Loucy (cell line): ENCODE data around the gene MAN2A2.

Experiments used
- H2AFZ ChIP-seq: fragments of 200-600 bp; sonication (generic); 2 replicates; pipeline ENCODE4 v1.6.0; 2016; ENCODE audit warnings: antibody characterized with exemption, mild to moderate bottlenecking, low read length, moderate library complexity
- H3F3A ChIP-seq: fragments of 200-600 bp; 2 replicates; pipeline ENCODE4 v1.6.0; 2016; ENCODE audit warnings: antibody characterized with exemption, low read depth, mild to moderate bottlenecking
- H3K27me3 ChIP-seq: fragments of 200-600 bp; sonication (generic); 2 replicates; pipeline ENCODE4 v1.6.1; 2014; ENCODE audit warnings: low read length, mild to moderate bottlenecking; ENCODE audit not compliant: insufficient read depth, poor library complexity, severe bottlenecking
- H3K36me3 ChIP-seq: fragments of 200-600 bp; sonication (generic); 2 replicates; pipeline ENCODE4 v1.6.1; 2016; ENCODE audit warnings: low read length; ENCODE audit not compliant: insufficient read depth
- H3K4me1 ChIP-seq: fragments of 200-600 bp; sonication (generic); 2 replicates; pipeline ENCODE4 v1.5.1; 2014; ENCODE audit warnings: low read length, mild to moderate bottlenecking; ENCODE audit not compliant: insufficient read depth, poor library complexity, severe bottlenecking
- H3K4me2 ChIP-seq: fragments of 200-600 bp; sonication (generic); 2 replicates; pipeline ENCODE4 v1.6.0; 2014; ENCODE audit warnings: antibody characterized with exemption, low read length, low read depth, mild to moderate bottlenecking; ENCODE audit not compliant: poor library complexity, severe bottlenecking
- H3K4me3 ChIP-seq: fragments of 200-600 bp; sonication (generic); 2 replicates; pipeline ENCODE4 v1.5.1; 2014; ENCODE audit warnings: low read length, mild to moderate bottlenecking, mixed read lengths; ENCODE audit not compliant: poor library complexity, severe bottlenecking
- H3K79me2 ChIP-seq: fragments of 200-600 bp; sonication (generic); 2 replicates; pipeline ENCODE4 v1.6.1; 2014; ENCODE audit warnings: low read length; ENCODE audit not compliant: insufficient read depth
- H3K9ac ChIP-seq: fragments of 200-600 bp; sonication (generic); 2 replicates; pipeline ENCODE4 v1.6.0; 2014; ENCODE audit warnings: mild to moderate bottlenecking, low read depth, low read length, moderate library complexity; ENCODE audit not compliant: poor library complexity, severe bottlenecking
- H3K9me2 ChIP-seq: fragments of 200-600 bp; sonication (generic); replicated peaks from 2 replicates; pipeline ENCODE4 v1.6.1; 2016; ENCODE audit warnings: low read depth, low read length, mixed read lengths
- H3K9me3 ChIP-seq: fragments of 200-600 bp; sonication (generic); 2 replicates; pipeline ENCODE4 v1.6.1; 2014; ENCODE audit warnings: mild to moderate bottlenecking, antibody characterized with exemption, low read length, low read depth; ENCODE audit not compliant: insufficient read depth
- H4K20me1 ChIP-seq: fragments of 200-600 bp; sonication (generic); 2 replicates; pipeline ENCODE4 v1.6.0; 2014; ENCODE audit warnings: antibody characterized with exemption, low read length, mild to moderate bottlenecking; ENCODE audit not compliant: insufficient read depth, poor library complexity, severe bottlenecking
- EZH2phosphoT487 ChIP-seq: fragments of 200-600 bp; IDR thresholded peaks from 2 replicates; pipeline ENCODE4 v1.6.1; 2018; ENCODE audit warnings: antibody characterized with exemption, mild to moderate bottlenecking, moderate library complexity, borderline replicate concordance
- TF ChIP-seq, protein P1 (sequence below): fragments of 200-600 bp; sonication (generic); conservative IDR thresholded peaks from 2 replicates; pipeline ENCODE4 v1.5.1; 2014; ENCODE audit warnings: mild to moderate bottlenecking, antibody characterized with exemption, low read length

Gene MAN2A2

DNA sequence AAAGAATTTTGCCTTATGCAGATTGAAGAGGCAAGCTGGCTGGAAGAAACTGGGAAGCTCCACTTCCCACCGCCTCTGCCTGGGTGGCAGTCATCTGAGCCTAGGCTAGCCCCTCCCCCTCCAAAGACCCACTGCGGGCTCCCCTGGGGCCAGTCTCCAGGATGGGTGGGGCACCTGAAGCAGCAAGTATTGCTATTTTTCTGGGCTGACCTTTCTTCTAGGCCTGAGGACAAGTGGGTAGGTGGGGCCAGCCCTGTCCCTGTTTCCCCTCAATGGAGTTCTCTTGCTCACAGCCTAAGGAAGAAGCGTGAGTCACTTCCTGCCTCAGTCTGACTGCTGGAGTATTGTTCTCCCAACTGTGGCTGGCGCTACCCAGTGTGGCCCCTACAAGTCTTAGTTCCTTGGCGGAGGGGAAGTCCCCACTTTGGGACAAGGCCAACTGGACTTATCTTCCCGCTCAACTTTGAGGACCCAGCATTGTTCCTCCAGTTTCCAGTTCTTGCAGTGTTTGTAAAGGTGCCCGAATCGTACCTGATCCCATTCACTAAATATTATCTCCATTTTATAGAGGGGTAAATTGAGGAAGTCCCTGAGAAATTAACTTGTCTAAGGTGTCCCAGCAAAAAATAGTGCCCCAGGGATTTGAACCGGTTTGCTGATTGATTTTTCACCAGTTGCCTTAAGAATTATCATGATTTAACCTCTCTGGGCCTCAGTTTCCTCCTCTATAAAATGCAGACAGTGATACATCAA lies 33.3 kb upstream of the MAN2A2 start:
- Histone ChIP-seq H3K9ac (peak overlapping the region; percentile 78), H3K4me1 (peaks cover 53% of the 10 kb centered on the region), H3F3A (peaks cover 14% of the 10 kb centered on the region; the same call in 1 of the 2 replicates), H3K9me3 (no peaks in the 10 kb centered on the region), H3K27me3 (no peaks in the 10 kb centered on the region), H4K20me1 (peaks cover 10% of the 10 kb centered on the region), H3K79me2 (peaks cover 45% of the 10 kb centered on the region), H3K4me2 (peak overlapping the region; percentile 80), H3K4me3 (peak overlapping the region; percentile 80), H3K36me3 (no peaks in the 10 kb centered on the region), H3K9me2 (no peaks in the 10 kb centered on the region), H2AFZ (no peak overlapping the region)
- TF ChIP-seq EZH2phosphoT487 = no peak
- TF ChIP-seq, protein P1, sequence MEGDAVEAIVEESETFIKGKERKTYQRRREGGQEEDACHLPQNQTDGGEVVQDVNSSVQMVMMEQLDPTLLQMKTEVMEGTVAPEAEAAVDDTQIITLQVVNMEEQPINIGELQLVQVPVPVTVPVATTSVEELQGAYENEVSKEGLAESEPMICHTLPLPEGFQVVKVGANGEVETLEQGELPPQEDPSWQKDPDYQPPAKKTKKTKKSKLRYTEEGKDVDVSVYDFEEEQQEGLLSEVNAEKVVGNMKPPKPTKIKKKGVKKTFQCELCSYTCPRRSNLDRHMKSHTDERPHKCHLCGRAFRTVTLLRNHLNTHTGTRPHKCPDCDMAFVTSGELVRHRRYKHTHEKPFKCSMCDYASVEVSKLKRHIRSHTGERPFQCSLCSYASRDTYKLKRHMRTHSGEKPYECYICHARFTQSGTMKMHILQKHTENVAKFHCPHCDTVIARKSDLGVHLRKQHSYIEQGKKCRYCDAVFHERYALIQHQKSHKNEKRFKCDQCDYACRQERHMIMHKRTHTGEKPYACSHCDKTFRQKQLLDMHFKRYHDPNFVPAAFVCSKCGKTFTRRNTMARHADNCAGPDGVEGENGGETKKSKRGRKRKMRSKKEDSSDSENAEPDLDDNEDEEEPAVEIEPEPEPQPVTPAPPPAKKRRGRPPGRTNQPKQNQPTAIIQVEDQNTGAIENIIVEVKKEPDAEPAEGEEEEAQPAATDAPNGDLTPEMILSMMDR = no peak

DNA sequence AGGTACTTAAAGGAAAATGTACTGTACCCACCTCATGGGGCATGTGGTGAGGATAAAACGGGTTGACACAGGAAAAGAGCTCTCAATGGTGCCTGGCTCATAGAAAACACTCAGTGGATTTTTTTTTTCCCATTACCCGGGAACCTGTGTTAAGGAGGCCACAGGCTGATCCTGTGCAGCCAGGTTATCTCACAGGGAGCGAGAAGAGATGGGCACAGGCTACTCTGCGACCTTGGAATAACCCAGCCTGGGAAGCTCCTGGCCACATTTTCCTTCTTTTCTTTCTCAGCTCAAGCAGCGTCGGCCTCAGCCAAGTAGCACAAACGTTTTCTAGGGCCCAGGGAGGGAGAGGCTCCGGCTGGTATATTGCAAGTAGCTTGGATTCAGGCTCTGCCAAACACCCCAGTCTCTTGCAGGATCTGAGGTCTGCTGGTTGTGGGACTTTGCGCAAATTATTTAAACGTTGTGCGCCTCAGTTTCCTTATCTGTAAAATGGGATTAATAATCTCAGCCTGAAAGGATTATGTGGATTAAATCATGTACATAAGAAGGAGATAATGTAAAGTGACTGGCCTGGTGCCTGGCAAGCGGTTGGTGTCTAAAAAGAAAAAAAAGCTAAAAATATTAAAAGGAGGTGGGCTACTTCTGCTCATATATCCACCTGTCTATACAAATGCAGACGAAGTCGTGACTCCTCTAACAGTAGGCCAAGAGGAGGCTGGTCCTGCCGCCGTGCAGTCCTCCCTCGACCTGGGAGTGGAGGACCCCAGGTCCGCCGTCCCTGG lies 32.6 kb upstream of the MAN2A2 start:
- Histone ChIP-seq H3K36me3 (no peaks in the 10 kb centered on the region), H4K20me1 (peaks cover 10% of the 10 kb centered on the region), H3K79me2 (peaks cover 52% of the 10 kb centered on the region), H3K27me3 (no peaks in the 10 kb centered on the region), H2AFZ (no peak overlapping the region; the same call in 1 of the 2 replicates), H3K9me3 (no peaks in the 10 kb centered on the region), H3K4me3 (peak overlapping the region; percentile 80), H3K4me2 (peak overlapping the region; percentile 80), H3K9me2 (no peaks in the 10 kb centered on the region), H3K4me1 (peaks cover 53% of the 10 kb centered on the region), H3F3A (peaks cover 14% of the 10 kb centered on the region; the same call in 1 of the 2 replicates), H3K9ac (peak overlapping the region; percentile 78)
- no peak for TF ChIP-seq EZH2phosphoT487
- TF ChIP-seq, protein P1 = no peak

GRCh38 chr15:90871139-90871715 lies 31.9 kb upstream of the MAN2A2 start:
- Histone ChIP-seq H3F3A (peaks cover 14% of the 10 kb centered on the region; the same call in 1 of the 2 replicates), H3K79me2 (peaks cover 55% of the 10 kb centered on the region), H3K4me1 (peaks cover 53% of the 10 kb centered on the region)

More at GRCh38 chr15:90871139-90871715, 31.9 kb upstream of the MAN2A2 start:
- H2AFZ ChIP-seq = peak overlapping the region; percentile 21; the same call in 1 of the 2 replicates
- H3K27me3 ChIP-seq = no peaks in the 10 kb centered on the region
- H3K4me3 ChIP-seq = peak overlapping the region; percentile 80
- H3K4me2 ChIP-seq = peak overlapping the region; percentile 80
- peak overlapping the region; percentile 78 for H3K9ac ChIP-seq
- no peaks in the 10 kb centered on the region for H3K9me2 ChIP-seq
- TF ChIP-seq, protein P1 = no peak
- no peak for TF ChIP-seq EZH2phosphoT487
- H4K20me1 ChIP-seq = peaks cover 10% of the 10 kb centered on the region
- peaks cover 1% of the 10 kb centered on the region; the same call in 1 of the 2 replicates for H3K36me3 ChIP-seq
- H3K9me3 ChIP-seq = no peaks in the 10 kb centered on the region
